ENCODE data around the gene CPEB1.

DNA sequence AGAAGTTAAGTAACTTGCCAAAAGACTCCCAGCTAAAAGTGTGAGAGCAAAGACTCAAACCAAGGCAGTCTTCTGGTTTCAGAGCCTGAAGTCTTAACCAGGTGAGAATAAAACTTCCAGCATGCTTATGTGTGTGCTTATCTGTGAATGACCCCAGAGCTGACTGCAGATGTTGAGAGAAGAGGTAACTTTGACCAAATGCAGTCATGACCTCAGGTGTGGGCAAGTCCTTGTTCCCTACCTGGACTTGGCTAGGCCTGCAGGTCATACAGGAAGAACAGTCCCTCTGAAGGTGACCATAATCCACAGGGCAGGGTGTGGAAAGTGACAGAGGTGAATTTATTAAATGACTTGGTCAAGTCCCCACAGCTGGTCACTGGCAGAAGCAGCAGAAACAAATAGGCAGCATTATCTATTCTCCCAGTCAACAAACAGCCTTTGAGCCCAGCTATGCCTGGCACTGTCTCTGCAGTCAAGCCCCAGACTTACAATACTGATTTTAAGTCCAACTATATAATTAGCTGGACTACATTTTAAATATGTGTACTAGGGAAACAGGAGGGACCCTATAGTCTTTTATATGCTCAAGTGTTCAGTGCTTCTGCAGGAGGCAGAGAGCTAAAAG is 3.0 kb upstream of the CPEB1 start:
- TF ChIP-seq CTCF (IDR thresholded peaks at IDR 0.05; ENCODE audit: insufficient read depth, low read length, poor library complexity, severe bottlenecking) (no peak), EZH2phosphoT487 (conservative IDR thresholded peaks at IDR 0.05; ENCODE audit: low read length) (no peak)

All from SU-DHL-6 (cell line).